ENCODE measurements around the gene CYP19A1. TPM values are rescaled to one million over a fixed set of nuclear protein-coding genes. Genes with fewer than 3 reads are reported as not detected.

Gene CYP19A1
- total RNA-seq, 1 experiment from 2014 or later = not detected

DNA sequence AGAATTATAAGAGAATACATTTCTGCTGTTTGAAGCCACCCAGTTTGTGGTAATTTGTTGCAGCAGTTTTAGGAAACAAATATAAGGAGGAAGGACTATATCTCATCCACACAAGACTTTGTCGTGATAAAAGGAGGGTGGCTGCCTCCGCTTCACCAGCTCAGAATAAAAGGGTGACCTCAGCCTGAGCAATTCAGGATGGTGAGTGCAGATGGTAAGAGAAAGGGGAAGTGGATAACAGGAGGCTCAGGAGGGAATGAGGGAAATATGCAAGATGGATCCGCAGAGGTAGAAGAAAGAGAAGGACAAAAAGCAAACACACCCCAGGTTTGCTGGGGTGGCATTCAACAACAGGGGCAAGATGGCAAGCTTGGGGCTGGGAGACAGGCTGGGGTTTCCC, 135.6 kb downstream of the CYP19A1 start:
- ATAC-seq = no peak
- Histone ChIP-seq H3K79me2 (ENCODE audit: insufficient read depth, low read length) (no peaks in the 10 kb centered on the region), H3K27me3 (ENCODE audit: insufficient read depth, low read length) (no peaks in the 10 kb centered on the region), H3K9ac (ENCODE audit: low read length) (no peak overlapping the region), H3K4me1 (ENCODE audit: control insufficient read depth in 1 of 2, insufficient read depth in 2 of 2, low read length in 2 of 2) (peaks cover 0 to 3% of the 10 kb centered on the region in 2 experiments; a peak in 1 of 4 replicates), H3K4me2 (ENCODE audit: low read length) (no peak overlapping the region), H3K4me3 (replicated peaks in 1 of 2; ENCODE audit: low read depth in 1 of 2, low read length in 2 of 2) (no peak overlapping the region), H4K20me1 (ENCODE audit: insufficient read depth) (no peaks in the 10 kb centered on the region), H3K36me3 (ENCODE audit: control insufficient read depth in 1 of 2, insufficient read depth in 2 of 2, low read length in 2 of 2) (no peaks in the 10 kb centered on the region), H2AFZ (ENCODE audit: low read depth, low read length, poor library complexity, severe bottlenecking) (no peak overlapping the region), H3K27ac (ENCODE audit: low read depth, low read length) (no peak overlapping the region), H3K9me3 (ENCODE audit: control insufficient read depth in 1 of 2, insufficient read depth in 1 of 2, low read depth in 1 of 2, low read length in 2 of 2) (no peaks in the 10 kb centered on the region), H3K9me2 (ENCODE audit: insufficient read depth) (no peaks in the 10 kb centered on the region)
- ChIA-PET RAD21 (ENCODE audit: low non-redundant PET in 1 of 2, low total read pairs in 2 of 2, uncharacterized antibody in 2 of 2, unreplicated experiment in 2 of 2) (no interaction called here), POLR2A (no interaction called here), CTCF (interaction anchor here (1.0 kb wide), 1 partner anchor 10 kb away, joined by 3 read pairs; no protein-coding TSS in a partner anchor)
- intact Hi-C loops (cut with micrococcal nuclease) = no loop called here
- no peak for TF ChIP-seq POLR2A (IDR thresholded peaks at IDR 0.05; ENCODE audit: borderline replicate concordance, extremely low read depth, insufficient read depth, insufficient read length)
- no peak for TF ChIP-seq FOSL1 (IDR thresholded peaks at IDR 0.05; ENCODE audit: low read depth)
- no peak for TF ChIP-seq ZNF274 (IDR thresholded peaks at IDR 0.05; ENCODE audit: low read depth, low read length)
- TF ChIP-seq, protein P1, sequence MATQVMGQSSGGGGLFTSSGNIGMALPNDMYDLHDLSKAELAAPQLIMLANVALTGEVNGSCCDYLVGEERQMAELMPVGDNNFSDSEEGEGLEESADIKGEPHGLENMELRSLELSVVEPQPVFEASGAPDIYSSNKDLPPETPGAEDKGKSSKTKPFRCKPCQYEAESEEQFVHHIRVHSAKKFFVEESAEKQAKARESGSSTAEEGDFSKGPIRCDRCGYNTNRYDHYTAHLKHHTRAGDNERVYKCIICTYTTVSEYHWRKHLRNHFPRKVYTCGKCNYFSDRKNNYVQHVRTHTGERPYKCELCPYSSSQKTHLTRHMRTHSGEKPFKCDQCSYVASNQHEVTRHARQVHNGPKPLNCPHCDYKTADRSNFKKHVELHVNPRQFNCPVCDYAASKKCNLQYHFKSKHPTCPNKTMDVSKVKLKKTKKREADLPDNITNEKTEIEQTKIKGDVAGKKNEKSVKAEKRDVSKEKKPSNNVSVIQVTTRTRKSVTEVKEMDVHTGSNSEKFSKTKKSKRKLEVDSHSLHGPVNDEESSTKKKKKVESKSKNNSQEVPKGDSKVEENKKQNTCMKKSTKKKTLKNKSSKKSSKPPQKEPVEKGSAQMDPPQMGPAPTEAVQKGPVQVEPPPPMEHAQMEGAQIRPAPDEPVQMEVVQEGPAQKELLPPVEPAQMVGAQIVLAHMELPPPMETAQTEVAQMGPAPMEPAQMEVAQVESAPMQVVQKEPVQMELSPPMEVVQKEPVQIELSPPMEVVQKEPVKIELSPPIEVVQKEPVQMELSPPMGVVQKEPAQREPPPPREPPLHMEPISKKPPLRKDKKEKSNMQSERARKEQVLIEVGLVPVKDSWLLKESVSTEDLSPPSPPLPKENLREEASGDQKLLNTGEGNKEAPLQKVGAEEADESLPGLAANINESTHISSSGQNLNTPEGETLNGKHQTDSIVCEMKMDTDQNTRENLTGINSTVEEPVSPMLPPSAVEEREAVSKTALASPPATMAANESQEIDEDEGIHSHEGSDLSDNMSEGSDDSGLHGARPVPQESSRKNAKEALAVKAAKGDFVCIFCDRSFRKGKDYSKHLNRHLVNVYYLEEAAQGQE (IDR thresholded peaks at IDR 0.05; ENCODE audit: low read depth) = no peak
- no peak for TF ChIP-seq TCF7L2 (IDR thresholded peaks at IDR 0.05; ENCODE audit: borderline replicate concordance, extremely low read depth, insufficient read depth, insufficient read length)
- no peak for TF ChIP-seq SRF (IDR thresholded peaks at IDR 0.05; ENCODE audit: low read depth)
- TF ChIP-seq YY1 (IDR thresholded peaks at IDR 0.05; ENCODE audit: extremely low read depth, insufficient replicate concordance, low read depth, low read length) = no peak
- no peak for TF ChIP-seq SP1 (IDR thresholded peaks at IDR 0.05; ENCODE audit: low read depth)
- TF ChIP-seq ELF1 (IDR thresholded peaks at IDR 0.05; ENCODE audit: borderline replicate concordance, low read depth) = no peak
- TF ChIP-seq JUND (IDR thresholded peaks at IDR 0.05) = no peak
- TF ChIP-seq SIN3A (IDR thresholded peaks at IDR 0.05; ENCODE audit: low read depth) = no peak
- TF ChIP-seq, protein P2, sequence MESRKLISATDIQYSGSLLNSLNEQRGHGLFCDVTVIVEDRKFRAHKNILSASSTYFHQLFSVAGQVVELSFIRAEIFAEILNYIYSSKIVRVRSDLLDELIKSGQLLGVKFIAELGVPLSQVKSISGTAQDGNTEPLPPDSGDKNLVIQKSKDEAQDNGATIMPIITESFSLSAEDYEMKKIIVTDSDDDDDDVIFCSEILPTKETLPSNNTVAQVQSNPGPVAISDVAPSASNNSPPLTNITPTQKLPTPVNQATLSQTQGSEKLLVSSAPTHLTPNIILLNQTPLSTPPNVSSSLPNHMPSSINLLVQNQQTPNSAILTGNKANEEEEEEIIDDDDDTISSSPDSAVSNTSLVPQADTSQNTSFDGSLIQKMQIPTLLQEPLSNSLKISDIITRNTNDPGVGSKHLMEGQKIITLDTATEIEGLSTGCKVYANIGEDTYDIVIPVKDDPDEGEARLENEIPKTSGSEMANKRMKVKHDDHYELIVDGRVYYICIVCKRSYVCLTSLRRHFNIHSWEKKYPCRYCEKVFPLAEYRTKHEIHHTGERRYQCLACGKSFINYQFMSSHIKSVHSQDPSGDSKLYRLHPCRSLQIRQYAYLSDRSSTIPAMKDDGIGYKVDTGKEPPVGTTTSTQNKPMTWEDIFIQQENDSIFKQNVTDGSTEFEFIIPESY (IDR thresholded peaks at IDR 0.05; ENCODE audit: extremely low read depth, insufficient replicate concordance, low read length) = no peak
- TF ChIP-seq CBX3 (IDR thresholded peaks at IDR 0.05; ENCODE audit: low read depth) = no peak
- TF ChIP-seq EGR1 (IDR thresholded peaks at IDR 0.05; ENCODE audit: low read depth) = no peak
- TF ChIP-seq POLR2AphosphoS5 (IDR thresholded peaks at IDR 0.05; ENCODE audit: low read depth, low read length) = no peak
- TF ChIP-seq EZH2 (IDR thresholded peaks at IDR 0.05) = no peak
- no TSS peak for BruUV-seq (replicated peaks)
- no peak for DNase-seq (ENCODE audit: low read depth, low spot score)
